Endothelial cell of umbilical vein (primary cell): Measurements from ENCODE around the gene LRCH1. TPM values are rescaled to one million over a fixed set of nuclear protein-coding genes. Genes with fewer than 3 reads are reported as not detected.

Source experiments
- BruUV-seq: library from RNA; stranded (reverse); fragments of 400-500 nt; replicated peaks from 2 replicates; lab custom pipeline; 2021; lab: Mats Ljungman, UMichigan
- CTCF ChIA-PET: fragments of 300-600, 350-600 bp; sonication (Branson Sonifier 250); formaldehyde crosslinking; loops from one replicate; lab custom pipeline; 2021; ENCODE audit warnings: antibody characterized with exemption, inconsistent platforms; lab: Charles Lee
- POLR2A ChIA-PET: fragments of 300-600, 350-600 bp; sonication (Branson Sonifier 250); formaldehyde crosslinking; loops from one replicate; lab custom pipeline; 2021; ENCODE audit warnings: antibody characterized with exemption, inconsistent platforms; lab: Charles Lee
- DNase-seq: peaks from one replicate; pipeline ENCODE4 v3.0.0-alpha.2; 2011; ENCODE audit warnings: low read depth, low spot score
- FAIRE-seq: peaks from 2 replicates; lab custom pipeline; 2011; peaks lifted over from hg19 to GRCh38; lab: Jason Lieb, UNC
- H2AFZ ChIP-seq: 2 replicates; pipeline ENCODE4 v1.6.0; 2012; ENCODE audit warnings: low read depth, low read length, control low read depth, inconsistent platforms
- H3K27ac ChIP-seq: 2 replicates; pipeline ENCODE4 v1.5.1; 2011; ENCODE audit warnings: low read depth, mild to moderate bottlenecking, control low read depth, low read length, moderate library complexity; ENCODE audit not compliant: insufficient read depth
- H3K27me3 ChIP-seq, 2 experiments: 2 replicates each; pipeline versions ENCODE4 v1.6.0 to v1.6.1; 2011; ENCODE audit warnings: low read length in 2 of 2, mixed read lengths in 1 of 2; ENCODE audit not compliant: control insufficient read depth in 2 of 2, insufficient read depth in 2 of 2
- H3K36me3 ChIP-seq, 2 experiments: 2 replicates in 1 of 2; 3 replicates in 1 of 2; pipeline ENCODE4 v1.5.1; 2011; ENCODE audit warnings: low read length in 2 of 2, mild to moderate bottlenecking in 1 of 2, moderate library complexity in 1 of 2; ENCODE audit not compliant: control insufficient read depth in 2 of 2, insufficient read depth in 2 of 2; ENCODE audit errors: extremely low read depth in 1 of 2
- H3K4me1 ChIP-seq: 3 replicates; pipeline ENCODE4 v1.5.1; 2011; ENCODE audit warnings: mild to moderate bottlenecking, low read length; ENCODE audit not compliant: control insufficient read depth, insufficient read depth; ENCODE audit errors: extremely low read depth
- H3K4me2 ChIP-seq: 2 replicates; pipeline ENCODE4 v1.6.1; 2011; ENCODE audit warnings: low read length, control low read depth, mixed read lengths; ENCODE audit not compliant: insufficient read depth
- H3K4me3 ChIP-seq, 3 experiments: fragments of 200-600 bp in 1 of 3; sonication (generic), shearing (Covaris generic) in 1 of 3; replicated peaks in 1 of 3; 2 replicates each; pipeline ENCODE4 v1.5.1; 2011 to 2016; ENCODE audit warnings: control low read depth in 3 of 3, low read length in 3 of 3, mild to moderate bottlenecking in 2 of 3, inconsistent platforms in 1 of 3, low read depth in 1 of 3, moderate library complexity in 1 of 3; ENCODE audit not compliant: insufficient read depth in 1 of 3
- H3K79me2 ChIP-seq: 2 replicates; pipeline ENCODE4 v1.6.0; 2012; ENCODE audit warnings: low read length, inconsistent platforms; ENCODE audit not compliant: control insufficient read depth, insufficient read depth
- H3K9ac ChIP-seq: replicated peaks from 2 replicates; pipeline ENCODE3; 2011; ENCODE audit warnings: low read length, control low read depth; ENCODE audit not compliant: insufficient read depth; ENCODE audit errors: extremely low read depth
- H3K9me1 ChIP-seq: replicated peaks from 3 replicates; pipeline ENCODE4 v1.6.0; 2011; ENCODE audit warnings: mild to moderate bottlenecking, low read length; ENCODE audit not compliant: control insufficient read depth, insufficient read depth; ENCODE audit errors: extremely low read depth
- H3K9me3 ChIP-seq: replicated peaks from 2 replicates; pipeline ENCODE4 v1.5.1; 2012; ENCODE audit warnings: low read length, inconsistent platforms; ENCODE audit not compliant: control insufficient read depth, insufficient read depth
- H4K20me1 ChIP-seq: replicated peaks from 2 replicates; pipeline ENCODE3; 2011; ENCODE audit warnings: mild to moderate bottlenecking, low read length; ENCODE audit not compliant: control insufficient read depth, insufficient read depth; ENCODE audit errors: extremely low read depth
- JUN ChIP-seq: IDR thresholded peaks from 2 replicates; pipeline ENCODE4 v1.6.1; 2011; ENCODE audit warnings: borderline replicate concordance, low read depth; ENCODE audit not compliant: insufficient read length, insufficient read depth
- MYC ChIP-seq: IDR thresholded peaks from one replicate; pipeline ENCODE4 v1.6.1; 2011; ENCODE audit warnings: mild to moderate bottlenecking, low read depth, low read length
- POLR2A ChIP-seq: IDR thresholded peaks from 2 replicates; pipeline ENCODE4 v1.6.1; 2012; ENCODE audit warnings: low read depth, mild to moderate bottlenecking, control low read depth, low read length
- dilution Hi-C: fragments of 300-500 bp; cut with MboI; formaldehyde crosslinking; loops from one replicate; pipeline ENCODE4 v1.15.0; 2019; ENCODE audit warnings: low sequenced_read_pairs; ENCODE audit not compliant: extremely low pct_ligation_motif_present
- intact Hi-C: fragments of 100-400 bp; cut with micrococcal nuclease; formaldehyde crosslinking; loops from one replicate; pipeline ENCODE4 v1.10.0; 2022
- polyA plus RNA-seq, 4 experiments: library from polyadenylated mRNA; depleted of rRNA in 3 of 4; stranded (reverse) in 3 of 4; unstranded in 1 of 4; fragments of >200 nt; gene quantifications; 2 replicates each; pipeline versions ENCODE4 v1.2.1 to v1.2.3, GENCODE V29; 2011 to 2012; ENCODE audit warnings: missing spikeins in 1 of 4
- total RNA-seq: library from RNA; stranded (reverse); gene quantifications from 2 replicates; pipeline ENCODE4 v1.2.3, GENCODE V29; 2021
- TF ChIP-seq, protein P1 (sequence below), 2 donors: IDR thresholded peaks; 1 replicate in 1 of 2; 2 replicates in 1 of 2; pipeline ENCODE4 v1.5.1; 2011; ENCODE audit warnings: low read length in 2 of 2, mild to moderate bottlenecking in 2 of 2, moderate library complexity in 2 of 2, control low read depth in 1 of 2, inconsistent platforms in 1 of 2, low read depth in 1 of 2; ENCODE audit not compliant: insufficient read depth in 1 of 2; ENCODE audit errors: extremely low read depth in 1 of 2
- TF ChIP-seq, protein P2 (sequence below): IDR thresholded peaks from 2 replicates; pipeline ENCODE4 v1.6.1; 2011; ENCODE audit not compliant: insufficient read depth, insufficient read length

The LRCH1 gene
- total and polyA plus RNA-seq, 2 donors (not counting 3 experiments of a cell fraction or from before 2014, with no cell fraction given) = 5.4 to 16.5 TPM

DNA sequence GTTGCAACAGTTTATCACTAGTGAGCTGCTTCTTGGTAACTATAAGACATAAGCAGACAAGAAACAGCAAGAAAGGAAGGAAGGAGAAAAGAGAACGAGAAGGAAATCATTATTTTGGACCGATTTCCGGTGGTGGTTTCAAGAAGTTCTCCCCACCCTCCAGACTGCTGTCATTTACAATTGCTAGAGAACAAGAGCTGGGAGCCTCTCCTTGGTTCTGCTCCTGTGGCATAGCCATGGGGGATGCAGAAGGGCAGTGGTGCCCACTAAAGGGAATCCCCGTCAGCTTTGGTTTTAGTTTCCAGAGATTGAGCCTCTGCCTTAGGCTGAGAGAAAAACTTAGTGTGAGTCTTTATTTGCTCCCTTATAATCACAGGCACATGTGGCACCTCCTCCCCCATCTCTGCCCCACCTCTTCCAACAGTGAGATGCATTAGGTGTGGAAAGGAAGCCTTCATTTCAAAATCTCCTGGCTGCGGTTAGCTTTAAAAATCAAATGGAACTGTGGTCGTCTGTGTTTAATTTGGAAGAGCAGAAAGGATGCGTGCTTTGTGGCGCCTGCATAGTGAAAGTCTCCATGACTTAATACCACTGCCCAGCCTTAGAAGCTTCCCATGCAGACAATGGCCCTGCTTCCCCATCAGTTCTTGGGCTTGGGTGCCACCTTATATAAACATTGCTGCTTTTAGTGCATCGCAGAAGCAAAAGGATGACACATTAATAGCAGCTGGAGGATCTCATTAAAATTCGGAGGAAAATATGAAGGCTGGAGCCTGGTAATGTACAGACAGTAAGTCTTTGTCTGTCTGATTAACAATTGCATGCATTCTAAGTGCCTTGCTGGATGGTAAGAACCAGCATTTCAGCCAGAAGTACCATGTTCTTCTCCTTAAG is 25.0 kb downstream of the LRCH1 start:
- no peak for FAIRE-seq
- Histone ChIP-seq H3K4me2 (no peak overlapping the region), H3K79me2 (peaks cover 21% of the 10 kb centered on the region), H3K27ac (no peak overlapping the region), H3K4me1 (no peaks in the 10 kb centered on the region), H3K4me3 (no peak overlapping the region), H3K36me3 (no peaks in the 10 kb centered on the region), H3K9me1 (no peaks in the 10 kb centered on the region), H3K9me3 (no peaks in the 10 kb centered on the region), H2AFZ (no peak overlapping the region), H4K20me1 (peaks cover 3% of the 10 kb centered on the region), H3K9ac (no peak overlapping the region), H3K27me3 (no peaks in the 10 kb centered on the region)
- no TSS peak for BruUV-seq
- TF ChIP-seq, protein P1, sequence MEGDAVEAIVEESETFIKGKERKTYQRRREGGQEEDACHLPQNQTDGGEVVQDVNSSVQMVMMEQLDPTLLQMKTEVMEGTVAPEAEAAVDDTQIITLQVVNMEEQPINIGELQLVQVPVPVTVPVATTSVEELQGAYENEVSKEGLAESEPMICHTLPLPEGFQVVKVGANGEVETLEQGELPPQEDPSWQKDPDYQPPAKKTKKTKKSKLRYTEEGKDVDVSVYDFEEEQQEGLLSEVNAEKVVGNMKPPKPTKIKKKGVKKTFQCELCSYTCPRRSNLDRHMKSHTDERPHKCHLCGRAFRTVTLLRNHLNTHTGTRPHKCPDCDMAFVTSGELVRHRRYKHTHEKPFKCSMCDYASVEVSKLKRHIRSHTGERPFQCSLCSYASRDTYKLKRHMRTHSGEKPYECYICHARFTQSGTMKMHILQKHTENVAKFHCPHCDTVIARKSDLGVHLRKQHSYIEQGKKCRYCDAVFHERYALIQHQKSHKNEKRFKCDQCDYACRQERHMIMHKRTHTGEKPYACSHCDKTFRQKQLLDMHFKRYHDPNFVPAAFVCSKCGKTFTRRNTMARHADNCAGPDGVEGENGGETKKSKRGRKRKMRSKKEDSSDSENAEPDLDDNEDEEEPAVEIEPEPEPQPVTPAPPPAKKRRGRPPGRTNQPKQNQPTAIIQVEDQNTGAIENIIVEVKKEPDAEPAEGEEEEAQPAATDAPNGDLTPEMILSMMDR (IDR thresholded peaks at IDR 0.05; ENCODE audit: extremely low read depth in 1 of 2, insufficient read depth in 1 of 2, low read depth in 1 of 2, low read length in 2 of 2) = no peak
- TF ChIP-seq POLR2A = no peak
- TF ChIP-seq, protein P2, sequence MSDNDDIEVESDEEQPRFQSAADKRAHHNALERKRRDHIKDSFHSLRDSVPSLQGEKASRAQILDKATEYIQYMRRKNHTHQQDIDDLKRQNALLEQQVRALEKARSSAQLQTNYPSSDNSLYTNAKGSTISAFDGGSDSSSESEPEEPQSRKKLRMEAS = no peak
- no peak for TF ChIP-seq JUN
- no peak for TF ChIP-seq MYC
- ChIA-PET CTCF (interaction anchor here (1.4 kb wide), 1 partner anchor 26 kb away, joined by 6 read pairs; no protein-coding TSS in a partner anchor), POLR2A (no interaction called here)
- intact Hi-C loops (no loop called here), dilution Hi-C loops (no loop called here)
- DNase-seq = no peak
